Endothelial cell of umbilical vein (primary cell): ENCODE data around the gene HDAC8.

Experiments used
- CTCF ChIP-seq, 2 donors: IDR thresholded peaks; 1 replicate in 1 of 2; 2 replicates in 1 of 2; pipeline ENCODE4 v1.5.1; 2011; ENCODE audit warnings: low read length in 2 of 2, mild to moderate bottlenecking in 2 of 2, moderate library complexity in 2 of 2, control low read depth in 1 of 2, inconsistent platforms in 1 of 2, low read depth in 1 of 2; ENCODE audit not compliant: insufficient read depth in 1 of 2; ENCODE audit errors: extremely low read depth in 1 of 2
- FOS ChIP-seq: IDR thresholded peaks from 2 replicates; pipeline ENCODE4 v1.6.1; 2011; ENCODE audit warnings: mild to moderate bottlenecking, low read length, moderate library complexity, borderline replicate concordance; ENCODE audit not compliant: insufficient read depth
- JUN ChIP-seq: IDR thresholded peaks from 2 replicates; pipeline ENCODE4 v1.6.1; 2011; ENCODE audit warnings: borderline replicate concordance, low read depth; ENCODE audit not compliant: insufficient read length, insufficient read depth
- MAX ChIP-seq: IDR thresholded peaks from 2 replicates; pipeline ENCODE4 v1.6.1; 2011; ENCODE audit not compliant: insufficient read depth, insufficient read length
- POLR2A ChIP-seq: IDR thresholded peaks from 2 replicates; pipeline ENCODE4 v1.6.1; 2012; ENCODE audit warnings: low read depth, mild to moderate bottlenecking, control low read depth, low read length
- POLR2AphosphoS5 ChIP-seq: IDR thresholded peaks from 2 replicates; pipeline ENCODE4 v1.6.1; 2012; ENCODE audit warnings: low read depth, mild to moderate bottlenecking, control low read depth, low read length, moderate library complexity; ENCODE audit not compliant: insufficient read depth

GRCh38 chrX:72569786-72570185 lies 2.9 kb downstream of the HDAC8 start:
- TF ChIP-seq MAX (no peak), POLR2AphosphoS5 (no peak), CTCF (IDR thresholded peaks at IDR 0.05; ENCODE audit: extremely low read depth in 1 of 2, insufficient read depth in 1 of 2, low read depth in 1 of 2, low read length in 2 of 2) (no peak), POLR2A (no peak), FOS (peak; percentile 17), JUN (no peak)
